Mucosa of stomach (tissue), 1 donor: ENCODE measurements around the gene MPHOSPH10.
"Not testable (repeated sequence)": the region's sequence is repeated elsewhere in the genome, so short reads cannot be mapped to it uniquely, and the experiment has no call there.

Experiments used
- H3K27me3 ChIP-seq: one replicate; pipeline ENCODE4 v1.7.0; 2013; ENCODE audit warnings: mild to moderate bottlenecking, low read length; ENCODE audit not compliant: control insufficient read depth, insufficient read depth
- H3K36me3 ChIP-seq: one replicate; pipeline ENCODE4 v1.7.0; 2013; ENCODE audit warnings: low read length; ENCODE audit not compliant: control insufficient read depth, insufficient read depth
- H3K4me1 ChIP-seq: one replicate; pipeline ENCODE4 v1.7.0; 2013; ENCODE audit warnings: mild to moderate bottlenecking, low read length; ENCODE audit not compliant: control insufficient read depth, insufficient read depth
- H3K4me3 ChIP-seq: one replicate; pipeline ENCODE4 v1.7.0; 2013; ENCODE audit warnings: low read length
- H3K9ac ChIP-seq: one replicate; pipeline ENCODE4 v1.7.0; 2013; ENCODE audit warnings: mild to moderate bottlenecking, low read length, moderate library complexity
- H3K9me3 ChIP-seq: one replicate; pipeline ENCODE4 v1.7.0; 2013; ENCODE audit warnings: mild to moderate bottlenecking, low read length, moderate library complexity; ENCODE audit not compliant: control insufficient read depth
- donor health status: Pancreatic carcinoma.

MPHOSPH10 gene

GRCh38 chr2:71154279-71154678 lies 23.8 kb downstream of the MPHOSPH10 start:
- H3K9me3 ChIP-seq, result no peaks in the 10 kb centered on the region
- H3K27me3 ChIP-seq, result peaks cover 8% of the 10 kb centered on the region
- H3K4me3 ChIP-seq, result no peak overlapping the region
- no peaks in the 10 kb centered on the region for H3K36me3 ChIP-seq
- H3K9ac ChIP-seq, result no peak overlapping the region
- H3K4me1 ChIP-seq, result peaks cover 5% of the 10 kb centered on the region

- Histone ChIP-seq H3K4me1 (peaks cover 5% of the 10 kb centered on the region), H3K27me3 (peaks cover 8% of the 10 kb centered on the region), H3K9ac (no peak overlapping the region), H3K36me3 (no peaks in the 10 kb centered on the region), H3K9me3 (no peaks in the 10 kb centered on the region), H3K4me3 (no peak overlapping the region)
These were observed 24.4 kb downstream of the MPHOSPH10 start for GRCh38 chr2:71154798-71155197.

GRCh38 chr2:71155846-71156245 lies 25.4 kb downstream of the MPHOSPH10 start:
- H3K36me3 ChIP-seq, result no peaks in the 10 kb centered on the region
- H3K27me3 ChIP-seq, result peaks cover 8% of the 10 kb centered on the region
- no peaks in the 10 kb centered on the region for H3K9me3 ChIP-seq
- no peak overlapping the region for H3K9ac ChIP-seq
- peaks cover 5% of the 10 kb centered on the region for H3K4me1 ChIP-seq
- no peak overlapping the region for H3K4me3 ChIP-seq

- Histone ChIP-seq H3K27me3 (peaks cover 8% of the 10 kb centered on the region), H3K36me3 (no peaks in the 10 kb centered on the region), H3K4me1 (peaks cover 5% of the 10 kb centered on the region), H3K4me3 (no peak overlapping the region), H3K9me3 (no peaks in the 10 kb centered on the region), H3K9ac (no peak overlapping the region)
These were observed 26.1 kb downstream of the MPHOSPH10 start for GRCh38 chr2:71156573-71156972.

GRCh38 chr2:71157124-71157793 lies 26.8 kb downstream of the MPHOSPH10 start:
- Histone ChIP-seq H3K4me3 (no peak overlapping the region), H3K4me1 (peaks cover 5% of the 10 kb centered on the region), H3K9ac (peak overlapping the region; percentile 6), H3K36me3 (no peaks in the 10 kb centered on the region), H3K9me3 (no peaks in the 10 kb centered on the region), H3K27me3 (peaks cover 8% of the 10 kb centered on the region)

- Histone ChIP-seq H3K9ac (no peak overlapping the region), H3K36me3 (no peaks in the 10 kb centered on the region)
These were observed 36.4 kb downstream of the MPHOSPH10 start for GRCh38 chr2:71166812-71167211.

GRCh38 chr2:71173096-71173495 lies 42.7 kb downstream of the MPHOSPH10 start:
- H3K36me3 ChIP-seq, result no peaks in the 10 kb centered on the region
- H3K27me3 ChIP-seq, result no peaks in the 10 kb centered on the region
- H3K9me3 ChIP-seq, result no peaks in the 10 kb centered on the region
- H3K4me3 ChIP-seq, result no peak overlapping the region
- H3K4me1 ChIP-seq, result no peaks in the 10 kb centered on the region
- no peak overlapping the region for H3K9ac ChIP-seq

More at GRCh38 chr2:71166812-71167211, 36.4 kb downstream of the MPHOSPH10 start:
- Histone ChIP-seq H3K4me3 (no peak overlapping the region), H3K9me3 (no peaks in the 10 kb centered on the region), H3K4me1 (no peaks in the 10 kb centered on the region), H3K27me3 (no peaks in the 10 kb centered on the region)

- H3K9me3 ChIP-seq, result no peaks in the 10 kb centered on the region
- no peaks in the 10 kb centered on the region for H3K4me1 ChIP-seq
- H3K4me3 ChIP-seq, result no peak overlapping the region
- H3K9ac ChIP-seq, result no peak overlapping the region
- no peaks in the 10 kb centered on the region for H3K27me3 ChIP-seq
- no peaks in the 10 kb centered on the region for H3K36me3 ChIP-seq
These were observed 43.8 kb downstream of the MPHOSPH10 start for GRCh38 chr2:71174207-71174606.

- H3K4me1 ChIP-seq, H3K4me3 ChIP-seq, H3K27me3 ChIP-seq, H3K9ac ChIP-seq, H3K9me3 ChIP-seq, H3K36me3 ChIP-seq: not testable (repeated sequence)
These were observed 48.4 kb downstream of the MPHOSPH10 start for GRCh38 chr2:71178836-71179235.

GRCh38 chr2:71181316-71181715 lies 50.9 kb downstream of the MPHOSPH10 start:
- Histone ChIP-seq H3K9me3 (no peaks in the 10 kb centered on the region), H3K27me3 (no peaks in the 10 kb centered on the region), H3K36me3 (no peaks in the 10 kb centered on the region)

GRCh38 chr2:71183306-71184115 lies 53.1 kb downstream of the MPHOSPH10 start:
- H3K4me1 ChIP-seq, H3K27me3 ChIP-seq, H3K9me3 ChIP-seq, H3K36me3 ChIP-seq, H3K9ac ChIP-seq, H3K4me3 ChIP-seq: not testable (repeated sequence)

More at GRCh38 chr2:71181316-71181715, 50.9 kb downstream of the MPHOSPH10 start:
- H3K9ac ChIP-seq, result no peak overlapping the region
- no peak overlapping the region for H3K4me3 ChIP-seq
- no peaks in the 10 kb centered on the region for H3K4me1 ChIP-seq

- H3K9ac ChIP-seq, result no peak overlapping the region
- no peaks in the 10 kb centered on the region for H3K4me1 ChIP-seq
- no peaks in the 10 kb centered on the region for H3K36me3 ChIP-seq
- H3K27me3 ChIP-seq, result no peaks in the 10 kb centered on the region
- no peak overlapping the region for H3K4me3 ChIP-seq
- no peaks in the 10 kb centered on the region for H3K9me3 ChIP-seq
These were observed 56.5 kb downstream of the MPHOSPH10 start for GRCh38 chr2:71186973-71187372.
